SH-SY5Y (cell line): Measurements from ENCODE around the gene FCER1A.

Experiments
- GATA2 ChIP-seq: IDR thresholded peaks from 2 replicates; pipeline ENCODE4 v1.6.1; 2011; ENCODE audit warnings: mild to moderate bottlenecking, low read depth, low read length
- GATA3 ChIP-seq: IDR thresholded peaks from 2 replicates; pipeline ENCODE4 v1.6.1; 2011; ENCODE audit warnings: low read depth, mild to moderate bottlenecking, low read length, moderate library complexity

DNA sequence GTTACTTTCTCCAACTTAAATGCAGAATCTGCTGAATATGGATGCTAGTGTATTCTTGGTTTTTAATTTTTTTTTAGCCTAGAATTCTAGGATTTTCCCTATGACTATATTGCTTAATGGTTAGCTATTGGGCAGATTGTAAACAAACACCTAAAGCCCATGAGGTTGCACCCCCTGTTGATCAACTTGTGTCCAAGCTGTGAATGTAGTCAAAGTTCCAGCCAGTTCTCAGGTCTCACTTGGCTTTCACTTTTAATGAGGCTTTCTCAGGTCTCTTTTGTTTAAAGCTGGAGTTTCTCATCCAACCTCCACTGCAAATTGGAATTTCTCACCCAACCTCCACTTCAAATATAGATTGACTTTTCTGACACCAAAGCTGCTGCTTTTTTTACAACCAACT lies 35.9 kb downstream of the FCER1A start:
- no peak for TF ChIP-seq GATA3
- no peak for TF ChIP-seq GATA2
